Dedifferentiated amniotic fluid mesenchymal stem cell (primary cell): Measurements from ENCODE around the gene MRI1.
"Not testable (repeated sequence)": the region's sequence is repeated elsewhere in the genome, so short reads cannot be mapped to it uniquely, and the experiment has no call there.

Experiments used
- DNase-seq: peaks from one replicate; pipeline ENCODE4 v3.0.0-alpha.2; 2016; ENCODE audit errors: extremely low spot score

Gene MRI1

GRCh38 chr19:13758795-13759194 is 5.5 kb upstream of the MRI1 start:
- no peak for DNase-seq

GRCh38 chr19:13761423-13761822 is 2.9 kb upstream of the MRI1 start:
- DNase-seq, result no peak

GRCh38 chr19:13762635-13763235 is 1.6 kb upstream of the MRI1 start:
- DNase-seq, result no peak

GRCh38 chr19:13763265-13763664 is 1.1 kb upstream of the MRI1 start:
- DNase-seq, result no peak

- DNase-seq, result no peak
Measured at GRCh38 chr19:13764821-13765394, 586 bp downstream of the MRI1 start.

- DNase-seq, result no peak
Measured at GRCh38 chr19:13765395-13766094, 1.2 kb downstream of the MRI1 start.

- DNase-seq, result no peak
Measured at GRCh38 chr19:13766095-13766481, 1.8 kb downstream of the MRI1 start.

GRCh38 chr19:13768510-13768909 is 4.2 kb downstream of the MRI1 start:
- no peak for DNase-seq

- no peak for DNase-seq
Measured at GRCh38 chr19:13770013-13770635, 5.8 kb downstream of the MRI1 start.

- peak; percentile 94 for DNase-seq
Measured at GRCh38 chr19:13774217-13775191, 10.2 kb downstream of the MRI1 start, which contains the start of gene C19orf53. TSS of gene C19orf53 (plus strand) at chr19:13774456. CDS start at chr19:13774478, 22 bp downstream.

- DNase-seq, result no peak
Measured at GRCh38 chr19:13778398-13778797, 14.1 kb downstream of the MRI1 start.

- no peak for DNase-seq
Measured at GRCh38 chr19:13778847-13779246, 14.5 kb downstream of the MRI1 start.

GRCh38 chr19:13779794-13780193 is 15.5 kb downstream of the MRI1 start:
- DNase-seq, result not testable (repeated sequence)

GRCh38 chr19:13781547-13781946 is 17.2 kb downstream of the MRI1 start:
- DNase-seq, result peak; percentile 95

- DNase-seq, result no peak
Measured at GRCh38 chr19:13782537-13782936, 18.2 kb downstream of the MRI1 start.

- DNase-seq, result no peak
Measured at GRCh38 chr19:13783565-13784500, 19.5 kb downstream of the MRI1 start.

GRCh38 chr19:13784731-13785452 is 20.6 kb downstream of the MRI1 start:
- DNase-seq, result peak; percentile 62

- DNase-seq, result peak; percentile 39
Measured at GRCh38 chr19:13788991-13789390, 24.7 kb downstream of the MRI1 start.

- DNase-seq, result no peak
Measured at GRCh38 chr19:13790354-13790753, 26.0 kb downstream of the MRI1 start.

GRCh38 chr19:13793317-13793716 is 29.0 kb downstream of the MRI1 start:
- DNase-seq, result not testable (repeated sequence)
